ENCODE data around the gene PRKCE. TPM values are rescaled to one million over a fixed set of nuclear protein-coding genes. Genes with fewer than 3 reads are reported as not detected.

PRKCE gene
- total RNA-seq, 1 experiment from 2014 or later: 4.4 TPM

DNA sequence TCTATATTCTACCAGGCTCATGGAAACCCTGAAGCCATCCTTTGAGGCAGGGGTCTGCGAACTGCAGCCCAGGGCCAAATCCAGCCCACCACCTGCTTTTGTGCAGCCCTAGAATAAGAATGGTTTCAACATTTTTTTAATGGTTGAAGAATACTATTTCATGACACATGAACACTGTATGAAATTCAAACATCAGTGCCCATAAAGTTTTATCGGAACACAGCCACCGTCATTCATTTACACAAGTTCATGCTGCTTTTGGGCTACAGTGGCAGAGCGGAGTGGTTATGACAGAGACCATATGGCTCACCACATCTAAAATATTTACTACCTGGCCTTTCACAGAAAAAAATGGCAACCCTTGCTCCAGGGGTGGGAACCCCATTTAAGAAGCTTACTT, 521.6 kb downstream of the PRKCE start:
- ChIA-PET CTCF (interaction anchor here (0.7 to 1.6 kb wide), 4 partner anchors 9 to 121 kb away, joined by 3 to 9 read pairs (median 4); no protein-coding TSS in a partner anchor), POLR2A (interaction anchor here (0.6 to 1.7 kb wide), 3 partner anchors 8 to 58 kb away, joined by 3 to 14 read pairs (median 4); no protein-coding TSS in a partner anchor)
- no peaks in the 10 kb centered on the region for H3K9me3 Mint-ChIP-seq (ENCODE audit: unreplicated experiment)
- Histone ChIP-seq H3K4me3 (ENCODE audit: low read depth, low read length) (no peak overlapping the region), H3K4me1 (peaks cover 86% of the 10 kb centered on the region), H3K27me3 (replicated peaks; ENCODE audit: control insufficient read depth, insufficient read depth, low read length) (no peaks in the 10 kb centered on the region), H3K9me3 (no peaks in the 10 kb centered on the region), H3K36me3 (ENCODE audit: control insufficient read depth, insufficient read depth, low read length) (no peaks in the 10 kb centered on the region)
- H3K4me3 Mint-ChIP-seq (ENCODE audit: unreplicated experiment): peak overlapping the region; percentile 27
- DNase-seq: no peak
- no peaks in the 10 kb centered on the region for H3K36me3 Mint-ChIP-seq (ENCODE audit: insufficient read depth, unreplicated experiment)
- TF ChIP-seq, protein P1, sequence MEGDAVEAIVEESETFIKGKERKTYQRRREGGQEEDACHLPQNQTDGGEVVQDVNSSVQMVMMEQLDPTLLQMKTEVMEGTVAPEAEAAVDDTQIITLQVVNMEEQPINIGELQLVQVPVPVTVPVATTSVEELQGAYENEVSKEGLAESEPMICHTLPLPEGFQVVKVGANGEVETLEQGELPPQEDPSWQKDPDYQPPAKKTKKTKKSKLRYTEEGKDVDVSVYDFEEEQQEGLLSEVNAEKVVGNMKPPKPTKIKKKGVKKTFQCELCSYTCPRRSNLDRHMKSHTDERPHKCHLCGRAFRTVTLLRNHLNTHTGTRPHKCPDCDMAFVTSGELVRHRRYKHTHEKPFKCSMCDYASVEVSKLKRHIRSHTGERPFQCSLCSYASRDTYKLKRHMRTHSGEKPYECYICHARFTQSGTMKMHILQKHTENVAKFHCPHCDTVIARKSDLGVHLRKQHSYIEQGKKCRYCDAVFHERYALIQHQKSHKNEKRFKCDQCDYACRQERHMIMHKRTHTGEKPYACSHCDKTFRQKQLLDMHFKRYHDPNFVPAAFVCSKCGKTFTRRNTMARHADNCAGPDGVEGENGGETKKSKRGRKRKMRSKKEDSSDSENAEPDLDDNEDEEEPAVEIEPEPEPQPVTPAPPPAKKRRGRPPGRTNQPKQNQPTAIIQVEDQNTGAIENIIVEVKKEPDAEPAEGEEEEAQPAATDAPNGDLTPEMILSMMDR (IDR thresholded peaks at IDR 0.05; ENCODE audit: insufficient read depth in 1 of 2, low read depth in 1 of 2, low read length in 1 of 2, severe bottlenecking in 1 of 2, unreplicated experiment in 1 of 2): no peak
- intact Hi-C loops (cut with micrococcal nuclease; ENCODE audit: unreplicated experiment): loop anchor here (1.0 to 5.0 kb wide), 6 partner anchors 9 to 166 kb away; partner anchors contain the start of gene EPAS1
- no TSS peak for BruUV-seq (replicated peaks)
- peak overlapping the region; percentile 87 for H3K27ac Mint-ChIP-seq (ENCODE audit: unreplicated experiment)
- peaks cover 67% of the 10 kb centered on the region for H3K4me1 Mint-ChIP-seq (ENCODE audit: low read depth, unreplicated experiment)
- no peaks in the 10 kb centered on the region for H3K27me3 Mint-ChIP-seq (ENCODE audit: insufficient read depth, unreplicated experiment)

DNA sequence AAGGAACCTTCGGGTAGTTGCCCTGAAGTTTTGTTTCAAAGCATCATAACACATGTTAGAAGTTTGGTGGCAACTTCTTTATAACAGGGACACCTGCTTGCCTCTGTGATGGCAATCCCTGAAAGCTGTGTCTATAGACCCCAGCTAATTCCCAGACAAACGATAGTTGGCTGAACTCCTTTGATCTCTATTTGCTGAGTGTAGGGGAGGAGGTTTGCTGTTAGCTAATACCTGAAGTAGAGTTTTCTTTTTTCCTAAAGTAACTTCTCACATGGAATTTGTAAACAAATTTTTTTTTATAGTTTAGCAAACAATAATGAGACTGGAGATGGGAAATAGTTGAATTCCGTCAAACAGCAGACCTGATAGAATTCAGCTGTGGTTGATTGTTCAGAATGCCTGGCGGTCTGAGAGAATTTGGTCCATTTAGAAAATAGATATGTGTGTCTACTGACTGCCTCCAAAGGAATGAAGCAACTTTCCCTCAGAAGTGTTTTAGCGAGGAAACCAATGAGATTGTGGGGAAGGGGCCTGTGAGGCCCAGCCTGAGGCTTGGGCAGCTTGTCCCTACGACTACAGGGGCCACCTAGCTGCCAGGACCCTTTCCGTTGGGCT, 522.3 kb downstream of the PRKCE start:
- H3K36me3 Mint-ChIP-seq (ENCODE audit: insufficient read depth, unreplicated experiment): no peaks in the 10 kb centered on the region
- CTCF ChIA-PET: interaction anchor here (0.6 to 1.6 kb wide), 7 partner anchors 9 to 1165 kb away, joined by 3 to 9 read pairs (median 4); partner anchors contain the start of gene EPAS1
- peaks cover 83% of the 10 kb centered on the region for H3K4me1 ChIP-seq
- H3K4me3 ChIP-seq (ENCODE audit: low read depth, low read length): no peak overlapping the region
- H3K4me1 Mint-ChIP-seq (ENCODE audit: low read depth, unreplicated experiment): peaks cover 71% of the 10 kb centered on the region
- no TSS peak for BruUV-seq (replicated peaks)
- POLR2A ChIA-PET: interaction anchor here (0.6 to 1.7 kb wide), 3 partner anchors 9 to 58 kb away, joined by 3 to 14 read pairs (median 4); no protein-coding TSS in a partner anchor
- H3K27ac Mint-ChIP-seq (ENCODE audit: unreplicated experiment): peak overlapping the region; percentile 87
- intact Hi-C loops (cut with micrococcal nuclease; ENCODE audit: unreplicated experiment): loop anchor here (1.0 to 5.0 kb wide), 6 partner anchors 9 to 167 kb away; partner anchors contain the start of gene EPAS1
- peak overlapping the region; percentile 27 for H3K4me3 Mint-ChIP-seq (ENCODE audit: unreplicated experiment)
- no peaks in the 10 kb centered on the region for H3K36me3 ChIP-seq (ENCODE audit: control insufficient read depth, insufficient read depth, low read length)
- DNase-seq: peak; percentile 65 to 82
- TF ChIP-seq, protein P1 (IDR thresholded peaks at IDR 0.05; ENCODE audit: insufficient read depth in 1 of 2, low read depth in 1 of 2, low read length in 1 of 2, severe bottlenecking in 1 of 2, unreplicated experiment in 1 of 2): no peak
- H3K9me3 Mint-ChIP-seq (ENCODE audit: unreplicated experiment): no peaks in the 10 kb centered on the region
- no peaks in the 10 kb centered on the region for H3K27me3 ChIP-seq (replicated peaks; ENCODE audit: control insufficient read depth, insufficient read depth, low read length)
- H3K27me3 Mint-ChIP-seq (ENCODE audit: insufficient read depth, unreplicated experiment): no peaks in the 10 kb centered on the region
- H3K9me3 ChIP-seq: no peaks in the 10 kb centered on the region

DNA sequence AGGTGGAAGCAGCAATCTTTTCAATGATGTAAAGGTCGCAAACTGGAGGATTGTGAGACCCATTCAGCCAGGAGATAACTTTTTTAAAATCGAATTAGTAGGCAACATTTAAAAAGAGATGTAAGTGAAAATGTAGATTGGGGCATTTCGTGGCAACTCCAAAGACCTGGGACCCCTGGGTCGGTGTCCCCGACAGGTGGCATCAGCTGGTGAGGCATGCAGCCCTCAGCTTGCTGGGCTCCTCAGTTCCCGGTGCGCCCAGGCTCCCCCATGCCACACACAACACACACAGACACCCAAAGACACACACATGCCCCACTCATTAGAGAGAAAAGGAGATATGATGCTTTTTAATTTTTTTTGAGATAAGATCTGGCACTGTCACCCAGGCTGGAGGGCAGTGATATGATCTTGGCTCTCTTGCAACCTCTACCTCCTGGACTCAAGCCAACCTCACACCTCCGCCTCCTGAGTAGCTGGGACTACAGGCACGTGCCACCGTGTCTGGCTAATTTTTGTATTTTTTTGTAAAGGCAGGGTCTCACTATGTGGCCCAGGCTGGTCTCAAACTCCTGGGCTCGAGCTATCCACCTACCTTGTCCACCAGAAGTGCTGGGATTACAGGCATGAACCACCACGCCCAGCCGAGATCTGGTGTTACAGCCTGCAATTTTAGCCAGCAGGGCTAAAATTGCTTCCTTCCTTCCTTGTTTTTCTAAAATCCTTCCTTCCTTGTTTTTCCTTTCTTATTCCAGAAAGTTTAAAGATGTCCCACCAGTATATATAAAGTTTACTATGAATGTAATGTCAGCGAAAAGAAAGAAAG, 523.1 kb downstream of the PRKCE start:
- Mint-ChIP-seq H3K9me3 (ENCODE audit: unreplicated experiment) (no peaks in the 10 kb centered on the region), H3K4me1 (ENCODE audit: low read depth, unreplicated experiment) (peaks cover 71% of the 10 kb centered on the region), H3K36me3 (ENCODE audit: insufficient read depth, unreplicated experiment) (no peaks in the 10 kb centered on the region), H3K27ac (ENCODE audit: unreplicated experiment) (peak overlapping the region; percentile 87), H3K4me3 (ENCODE audit: unreplicated experiment) (peak overlapping the region; percentile 27), H3K27me3 (ENCODE audit: insufficient read depth, unreplicated experiment) (no peaks in the 10 kb centered on the region)
- H3K4me1 ChIP-seq: peaks cover 83% of the 10 kb centered on the region
- CTCF ChIA-PET: interaction anchor here (0.6 to 1.6 kb wide), 4 partner anchors 10 to 1164 kb away, joined by 3 to 9 read pairs (median 6); partner anchors contain the start of gene EPAS1
- H3K27me3 ChIP-seq (replicated peaks; ENCODE audit: control insufficient read depth, insufficient read depth, low read length): no peaks in the 10 kb centered on the region
- BruUV-seq (replicated peaks): no TSS peak
- POLR2A ChIA-PET: interaction anchor here (1.7 kb wide), 1 partner anchor 10 kb away, joined by 14 read pairs; no protein-coding TSS in a partner anchor
- H3K36me3 ChIP-seq (ENCODE audit: control insufficient read depth, insufficient read depth, low read length): no peaks in the 10 kb centered on the region
- intact Hi-C loops (cut with micrococcal nuclease; ENCODE audit: unreplicated experiment): loop anchor here (5.0 kb wide), 2 partner anchors 52 to 82 kb away; no protein-coding TSS in a partner anchor
- no peaks in the 10 kb centered on the region for H3K9me3 ChIP-seq
- no peak for DNase-seq
- TF ChIP-seq, protein P1 (IDR thresholded peaks at IDR 0.05; ENCODE audit: insufficient read depth in 1 of 2, low read depth in 1 of 2, low read length in 1 of 2, severe bottlenecking in 1 of 2, unreplicated experiment in 1 of 2): no peak
- H3K4me3 ChIP-seq (ENCODE audit: low read depth, low read length): no peak overlapping the region

Data from Caco-2 (cell line).